Tibial artery (tissue), 4 donors: ENCODE results near the gene MAP3K4.
"Not testable (repeated sequence)": the region's sequence is repeated elsewhere in the genome, so short reads cannot be mapped to it uniquely, and the experiment has no call there.

ENCODE experiments used
- DNase-seq, 2 donors: peaks; one replicate each; pipeline ENCODE4 v3.0.0-alpha.2; 2019
- H3K27ac ChIP-seq, 2 donors: fragments of 200-600 bp; sonication (generic) in 1 of 2; 1 replicate in 1 of 2; 2 replicates in 1 of 2; pipeline ENCODE4 v1.5.1; 2018 to 2019; ENCODE audit warnings: mild to moderate bottlenecking in 1 of 2
- H3K27me3 ChIP-seq, 2 donors: fragments of 200-600 bp; sonication (generic) in 1 of 2; one replicate each; pipeline versions ENCODE4 v1.5.1 to v1.6.0; 2016 to 2019
- H3K36me3 ChIP-seq, 3 donors: fragments of 200-600 bp; sonication (generic) in 2 of 3; one replicate each; pipeline ENCODE4 v1.5.1; 2016 to 2019; ENCODE audit warnings: mild to moderate bottlenecking in 2 of 3
- H3K4me1 ChIP-seq, 4 donors: fragments of 200-600 bp; sonication (generic) in 2 of 4; 1 replicate in 3 of 4; 2 replicates in 1 of 4; pipeline ENCODE4 v1.5.1; 2016 to 2019
- H3K4me3 ChIP-seq, 2 donors: fragments of 200-600 bp; sonication (generic) in 1 of 2; 1 replicate in 1 of 2; 2 replicates in 1 of 2; pipeline ENCODE4 v1.5.1; 2018 to 2019; ENCODE audit warnings: mild to moderate bottlenecking in 2 of 2
- H3K9me3 ChIP-seq, 3 donors: fragments of 200-600 bp; sonication (generic) in 1 of 3; one replicate each; pipeline ENCODE4 v1.5.1; 2016 to 2019
- intact Hi-C: fragments of 100-400 bp; cut with DNase I; formaldehyde crosslinking; loops from one replicate; pipeline ENCODE4 v1.15.0; 2023; ENCODE audit warnings: low total_unique reads
- TF ChIP-seq, protein P1 (sequence below), 2 experiments: fragments of 200-600 bp in 1 of 2; fragments of 450-650 bp in 1 of 2; IDR thresholded peaks; one replicate each; pipeline ENCODE4 v1.5.1; 2017 to 2019; ENCODE audit warnings: antibody characterized with exemption in 2 of 2, mild to moderate bottlenecking in 1 of 2, moderate library complexity in 1 of 2

Gene MAP3K4

DNA sequence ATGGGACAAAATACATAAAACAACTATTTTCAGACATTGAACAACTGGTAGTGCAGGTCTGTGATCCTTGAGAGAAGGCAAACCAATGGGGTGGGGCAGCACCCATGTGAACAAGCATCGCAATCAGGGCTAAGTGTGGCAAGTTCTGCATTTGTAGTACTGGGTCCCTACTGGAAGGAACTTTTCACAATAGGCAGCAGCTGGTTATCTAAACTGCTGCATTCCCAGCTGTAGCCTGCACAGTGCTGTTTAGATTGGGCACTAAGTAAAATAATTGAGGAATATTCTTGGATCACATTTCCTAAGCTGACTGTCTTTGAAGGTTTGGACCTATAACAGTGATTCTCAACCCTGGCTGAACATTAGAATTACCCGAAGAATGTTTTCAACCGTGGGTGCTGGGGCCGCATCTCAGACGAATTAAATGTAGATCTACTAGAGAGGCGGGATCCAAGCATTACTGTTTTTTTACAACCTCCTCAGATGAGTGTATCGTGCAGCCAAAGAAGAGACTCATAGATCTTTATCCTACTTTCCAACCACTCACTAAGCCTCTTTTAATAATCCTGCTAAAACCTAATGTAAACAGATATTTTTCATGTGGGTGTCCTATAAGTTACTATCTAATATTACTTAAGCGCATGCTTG, 12.4 kb upstream of the MAP3K4 start:
- no peak for DNase-seq
- H3K4me1 ChIP-seq, result peaks cover 0 to 8% (median 0%) of the 10 kb centered on the region in 4 donors
- no peaks in the 10 kb centered on the region for H3K27me3 ChIP-seq
- no peak overlapping the region for H3K4me3 ChIP-seq
- no peaks in the 10 kb centered on the region for H3K9me3 ChIP-seq
- intact Hi-C loops, result no loop called here
- TF ChIP-seq, protein P1, sequence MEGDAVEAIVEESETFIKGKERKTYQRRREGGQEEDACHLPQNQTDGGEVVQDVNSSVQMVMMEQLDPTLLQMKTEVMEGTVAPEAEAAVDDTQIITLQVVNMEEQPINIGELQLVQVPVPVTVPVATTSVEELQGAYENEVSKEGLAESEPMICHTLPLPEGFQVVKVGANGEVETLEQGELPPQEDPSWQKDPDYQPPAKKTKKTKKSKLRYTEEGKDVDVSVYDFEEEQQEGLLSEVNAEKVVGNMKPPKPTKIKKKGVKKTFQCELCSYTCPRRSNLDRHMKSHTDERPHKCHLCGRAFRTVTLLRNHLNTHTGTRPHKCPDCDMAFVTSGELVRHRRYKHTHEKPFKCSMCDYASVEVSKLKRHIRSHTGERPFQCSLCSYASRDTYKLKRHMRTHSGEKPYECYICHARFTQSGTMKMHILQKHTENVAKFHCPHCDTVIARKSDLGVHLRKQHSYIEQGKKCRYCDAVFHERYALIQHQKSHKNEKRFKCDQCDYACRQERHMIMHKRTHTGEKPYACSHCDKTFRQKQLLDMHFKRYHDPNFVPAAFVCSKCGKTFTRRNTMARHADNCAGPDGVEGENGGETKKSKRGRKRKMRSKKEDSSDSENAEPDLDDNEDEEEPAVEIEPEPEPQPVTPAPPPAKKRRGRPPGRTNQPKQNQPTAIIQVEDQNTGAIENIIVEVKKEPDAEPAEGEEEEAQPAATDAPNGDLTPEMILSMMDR (IDR thresholded peaks at IDR 0.05), result no peak
- H3K27ac ChIP-seq, result no peak overlapping the region
- H3K36me3 ChIP-seq, result no peaks in the 10 kb centered on the region

DNA sequence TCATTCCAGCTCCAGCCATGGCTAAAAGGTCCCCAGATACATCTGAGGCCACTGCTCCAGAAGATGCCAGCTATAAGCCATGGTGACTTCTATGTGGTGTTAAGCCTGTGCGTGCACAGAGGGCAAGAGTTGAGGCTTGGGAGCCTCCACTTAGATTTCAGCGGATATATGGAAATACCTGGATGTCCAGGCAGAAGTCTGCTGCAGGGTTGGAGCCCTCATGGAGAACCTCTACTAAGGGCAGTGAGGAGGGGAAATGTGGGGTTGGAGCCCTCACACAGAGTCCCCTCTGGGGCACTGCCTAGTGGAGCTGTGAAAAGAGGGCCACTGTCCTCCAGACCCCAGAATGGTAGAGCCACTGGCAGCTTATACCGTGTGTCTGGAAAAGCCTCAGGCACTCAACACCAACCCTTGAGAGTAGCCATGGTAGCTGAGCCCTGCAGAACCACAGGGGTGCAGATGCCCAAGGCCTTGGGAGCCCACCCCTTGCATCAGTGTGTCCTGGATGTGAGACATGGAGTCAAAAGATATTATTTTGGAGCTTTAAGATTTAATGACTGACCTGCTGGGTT, 8.1 kb upstream of the MAP3K4 start:
- H3K4me3 ChIP-seq, intact Hi-C loops, DNase-seq, H3K4me1 ChIP-seq, H3K9me3 ChIP-seq, H3K27me3 ChIP-seq, H3K36me3 ChIP-seq, H3K27ac ChIP-seq: not testable (repeated sequence)

DNA sequence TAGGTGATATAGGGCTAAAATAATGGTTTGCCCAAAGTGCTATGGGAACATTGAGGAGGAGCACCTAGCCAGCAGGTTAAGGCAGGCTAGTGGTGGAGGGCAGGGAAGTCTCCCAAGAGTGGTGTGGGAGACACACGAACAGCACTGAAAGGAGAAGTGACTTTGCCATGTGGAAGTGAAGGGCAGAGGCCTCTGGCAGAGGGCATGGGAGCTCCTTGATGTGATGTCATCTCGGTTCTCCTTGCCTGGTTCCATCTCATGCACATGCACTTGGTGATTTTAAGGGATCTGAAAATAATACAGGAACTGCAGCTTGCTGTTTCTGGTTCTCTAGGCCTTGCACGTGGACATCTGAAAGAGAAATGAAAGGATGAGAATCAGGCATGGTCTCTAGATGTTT, 4.7 kb upstream of the MAP3K4 start:
- DNase-seq, result peak in 1 of 2 donors; percentile 27
- no peak overlapping the region for H3K4me3 ChIP-seq

DNA sequence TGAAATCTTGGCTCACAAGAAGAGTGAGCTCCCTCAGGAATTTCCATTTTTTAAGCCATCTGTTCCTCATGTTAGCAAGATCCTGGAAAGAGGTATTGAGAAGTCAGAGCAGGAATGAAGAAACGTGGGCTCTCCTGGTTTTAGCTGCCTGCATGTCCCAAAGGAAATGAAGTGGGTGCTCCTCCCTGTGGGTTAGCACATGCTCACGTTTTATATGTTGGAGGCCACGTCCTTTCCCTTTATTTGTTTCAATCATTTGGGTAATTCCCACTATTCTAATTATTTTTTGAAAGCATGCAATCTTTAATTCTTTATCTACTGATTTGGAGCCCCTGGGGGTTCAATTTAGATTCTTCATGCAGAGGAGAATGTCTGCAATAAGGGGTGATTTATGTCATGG, 4.3 kb upstream of the MAP3K4 start:
- Histone ChIP-seq H3K27me3 (no peaks in the 10 kb centered on the region), H3K4me3 (no peak overlapping the region), H3K4me1 (peaks cover 0 to 5% (median 0%) of the 10 kb centered on the region in 4 donors), H3K27ac (no peak overlapping the region), H3K9me3 (no peaks in the 10 kb centered on the region), H3K36me3 (no peaks in the 10 kb centered on the region)
- no peak for DNase-seq
- intact Hi-C loops, result no loop called here
- TF ChIP-seq, protein P1 (IDR thresholded peaks at IDR 0.05), result no peak

More for the DNA sequence above, 4.7 kb upstream of the MAP3K4 start:
- peaks cover 0 to 5% (median 0%) of the 10 kb centered on the region in 4 donors for H3K4me1 ChIP-seq
- no peaks in the 10 kb centered on the region for H3K9me3 ChIP-seq
- intact Hi-C loops, result no loop called here
- H3K36me3 ChIP-seq, result no peaks in the 10 kb centered on the region
- H3K27ac ChIP-seq, result no peak overlapping the region
- TF ChIP-seq, protein P1 (IDR thresholded peaks at IDR 0.05), result no peak
- no peaks in the 10 kb centered on the region for H3K27me3 ChIP-seq

DNA sequence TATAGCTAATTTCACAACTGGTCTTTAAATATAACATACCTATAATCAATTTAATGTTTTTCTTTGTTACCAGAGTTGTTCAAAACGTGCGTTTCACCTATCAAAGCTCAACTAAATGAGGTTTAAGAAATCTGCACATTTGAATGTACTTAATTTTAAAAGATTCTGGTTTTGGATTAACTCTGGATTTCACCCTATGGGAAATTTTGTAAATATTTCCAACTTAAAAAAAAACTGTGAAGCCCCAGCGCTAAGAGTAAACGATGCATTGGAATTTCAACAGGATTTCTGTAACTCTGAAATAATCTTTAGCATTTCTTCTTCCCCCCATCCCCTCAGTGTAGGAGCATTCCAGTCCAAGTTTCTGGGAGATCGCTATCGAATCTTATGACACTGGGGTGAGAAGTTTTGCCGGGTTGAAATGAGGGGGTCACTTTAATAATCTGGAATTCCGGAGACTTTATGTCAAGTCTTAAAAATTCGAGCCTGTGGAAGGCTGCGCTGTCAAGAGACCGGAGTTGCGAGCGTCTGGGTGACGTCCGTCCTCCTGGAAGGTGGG, 643 bp upstream of the MAP3K4 start:
- Histone ChIP-seq H3K4me3 (peak overlapping the region; percentile 99 to 100), H3K36me3 (no peaks in the 10 kb centered on the region), H3K27ac (peak overlapping the region; percentile 91 to 94), H3K4me1 (peaks cover 0 to 20% (median 10%) of the 10 kb centered on the region in 4 donors), H3K27me3 (no peaks in the 10 kb centered on the region), H3K9me3 (no peaks in the 10 kb centered on the region)
- intact Hi-C loops, result loop anchor here (2.0 kb wide), 1 partner anchor 60 kb away; no protein-coding TSS in a partner anchor
- TF ChIP-seq, protein P1 (IDR thresholded peaks at IDR 0.05), result no peak
- no peak for DNase-seq
